ENCODE measurements around the gene CHAC1. TPM values are rescaled to one million over a fixed set of nuclear protein-coding genes. Genes with fewer than 3 reads are reported as not detected.

Gene CHAC1
- total RNA-seq, 1 donor from 2014 or later = 6.7 TPM

DNA sequence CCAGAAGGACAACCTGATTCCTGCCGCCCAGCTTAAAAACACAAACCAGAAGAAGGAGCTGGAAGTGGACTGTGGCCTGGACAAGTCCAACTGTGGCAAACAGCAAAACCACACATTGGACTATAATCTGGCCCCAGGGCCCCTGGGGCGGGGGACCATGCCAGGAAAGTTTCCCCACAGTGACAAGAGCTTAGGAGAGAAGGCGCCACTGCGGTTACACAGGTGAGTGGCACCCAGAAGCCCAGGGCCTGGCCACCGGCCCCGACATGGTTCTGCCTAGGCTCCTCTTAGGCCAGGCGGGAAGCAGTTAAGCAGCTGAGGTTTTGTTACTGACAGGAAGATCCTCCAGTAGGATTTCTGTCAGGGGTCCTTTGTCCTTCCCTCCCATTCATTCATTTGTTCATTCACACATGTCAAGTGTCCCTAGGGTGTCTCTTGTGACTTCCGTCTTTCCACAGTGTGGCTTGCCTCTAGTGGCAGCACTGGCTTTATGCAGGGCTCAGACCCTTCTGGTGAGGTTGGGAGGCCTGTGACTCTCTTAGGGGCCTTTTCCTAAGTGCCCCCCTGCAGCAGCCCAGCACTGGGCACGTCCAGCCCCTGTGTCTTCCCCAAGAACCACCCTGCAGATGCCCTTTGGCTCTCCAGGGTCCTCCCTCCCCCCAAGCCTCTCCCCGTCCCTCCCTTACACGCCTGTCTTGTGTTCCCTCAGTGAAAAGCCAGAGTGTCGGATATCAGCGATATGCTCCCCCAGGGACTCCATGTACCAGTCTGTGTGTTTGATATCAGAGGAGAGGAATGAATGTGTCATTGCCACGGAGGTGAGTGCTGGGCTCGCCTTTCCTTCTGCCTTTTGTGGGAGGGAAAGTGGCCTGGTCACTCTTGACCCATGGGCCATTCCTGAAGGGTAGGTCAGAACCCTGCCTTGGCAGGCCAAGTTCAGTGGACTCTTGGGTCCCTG is 16.3 kb upstream of the CHAC1 start:
- intact Hi-C loops (cut with micrococcal nuclease) = no loop called here

DNA sequence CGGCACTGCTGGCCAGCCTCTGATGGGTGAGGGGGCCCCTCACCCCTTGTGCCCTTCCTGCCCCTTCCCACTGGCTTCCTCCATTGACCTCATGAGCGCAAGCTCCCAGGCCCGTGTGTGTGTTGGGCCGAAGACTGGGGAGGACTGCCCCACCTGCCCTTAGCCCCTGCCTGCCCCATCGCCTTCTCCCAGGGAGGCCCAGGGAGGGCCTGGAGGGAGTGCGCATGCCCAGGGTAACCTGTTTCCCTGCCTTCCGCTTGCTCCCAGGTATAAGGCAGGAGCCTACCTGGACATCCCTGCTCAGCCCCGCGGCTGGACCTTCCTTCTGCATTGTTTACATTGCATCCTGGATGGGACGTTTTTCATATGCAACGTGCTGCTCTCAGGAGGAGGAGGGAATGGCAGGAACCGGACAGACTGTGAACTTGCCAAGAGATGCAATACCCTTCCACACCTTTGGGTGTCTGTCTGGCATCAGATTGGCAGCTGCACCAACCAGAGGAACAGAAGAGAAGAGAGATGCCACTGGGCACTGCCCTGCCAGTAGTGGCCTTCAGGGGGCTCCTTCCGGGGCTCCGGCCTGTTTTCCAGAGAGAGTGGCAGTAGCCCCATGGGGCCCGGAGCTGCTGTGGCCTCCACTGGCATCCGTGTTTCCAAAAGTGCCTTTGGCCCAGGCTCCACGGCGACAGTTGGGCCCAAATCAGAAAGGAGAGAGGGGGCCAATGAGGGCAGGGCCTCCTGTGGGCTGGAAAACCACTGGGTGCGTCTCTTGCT is 15.3 kb upstream of the CHAC1 start:
- intact Hi-C loops (cut with micrococcal nuclease) = no loop called here

DNA sequence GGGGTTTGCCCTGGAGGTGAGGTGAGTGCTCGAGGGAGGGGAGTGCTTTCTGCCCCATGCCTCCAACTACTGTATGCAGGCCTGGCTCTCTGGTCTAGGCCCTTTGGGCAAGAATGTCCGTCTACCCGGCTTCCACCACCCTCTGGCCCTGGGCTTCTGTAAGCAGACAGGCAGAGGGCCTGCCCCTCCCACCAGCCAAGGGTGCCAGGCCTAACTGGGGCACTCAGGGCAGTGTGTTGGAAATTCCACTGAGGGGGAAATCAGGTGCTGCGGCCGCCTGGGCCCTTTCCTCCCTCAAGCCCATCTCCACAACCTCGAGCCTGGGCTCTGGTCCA is 14.8 kb upstream of the CHAC1 start:
- intact Hi-C loops (cut with micrococcal nuclease) = no loop called here

DNA sequence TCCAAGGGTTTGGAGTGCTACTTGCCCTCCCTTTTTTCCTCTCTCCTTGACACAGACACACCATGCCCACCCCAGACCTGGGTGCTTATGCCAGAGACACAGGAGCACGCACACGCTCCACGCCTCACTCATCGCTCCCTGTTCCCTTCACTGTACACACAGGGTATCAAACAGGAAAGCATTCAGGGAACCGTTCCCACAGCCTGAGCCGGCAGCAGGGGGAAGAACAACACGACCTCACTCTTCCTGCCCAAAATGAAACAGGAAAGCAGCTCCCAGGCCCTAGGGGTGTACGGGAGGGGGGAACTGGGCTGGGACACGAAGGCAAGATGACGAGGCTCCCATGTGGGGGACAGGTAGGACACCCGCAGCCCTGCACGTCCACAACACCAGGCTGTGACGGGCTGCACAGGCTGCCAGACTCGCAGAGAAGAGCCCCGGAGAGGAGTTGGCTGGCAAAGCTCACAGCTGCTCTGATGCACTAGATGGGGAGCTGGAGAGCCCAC is 12.9 kb upstream of the CHAC1 start:
- intact Hi-C loops (cut with micrococcal nuclease) = loop anchor here (5.0 kb wide), 1 partner anchor 38 kb away; no protein-coding TSS in a partner anchor

DNA sequence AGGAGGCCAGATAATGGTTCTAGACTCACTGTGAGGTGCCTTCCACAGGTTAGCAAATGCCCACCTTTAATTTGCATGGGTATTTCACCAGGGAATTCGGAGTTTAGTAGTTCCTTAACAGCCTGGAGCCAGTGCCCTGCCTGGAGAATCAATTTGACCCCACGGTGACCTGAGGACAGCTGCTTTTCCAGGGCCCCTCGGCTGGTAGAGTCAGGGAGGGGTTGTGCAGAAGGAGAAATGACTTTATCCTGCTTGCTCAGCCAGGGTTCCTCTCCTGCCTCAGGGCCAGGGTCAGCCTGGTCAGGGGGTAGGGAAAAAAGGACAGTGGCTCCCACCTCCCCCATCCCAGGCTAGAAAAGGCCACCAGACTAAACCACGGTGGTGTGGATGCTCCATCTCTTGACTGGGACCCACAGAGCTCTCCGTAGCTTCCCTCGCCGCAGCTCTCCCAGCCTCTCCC is 12.2 kb upstream of the CHAC1 start:
- intact Hi-C loops (cut with micrococcal nuclease) = loop anchor here (5.0 kb wide), 1 partner anchor 39 kb away; no protein-coding TSS in a partner anchor

DNA sequence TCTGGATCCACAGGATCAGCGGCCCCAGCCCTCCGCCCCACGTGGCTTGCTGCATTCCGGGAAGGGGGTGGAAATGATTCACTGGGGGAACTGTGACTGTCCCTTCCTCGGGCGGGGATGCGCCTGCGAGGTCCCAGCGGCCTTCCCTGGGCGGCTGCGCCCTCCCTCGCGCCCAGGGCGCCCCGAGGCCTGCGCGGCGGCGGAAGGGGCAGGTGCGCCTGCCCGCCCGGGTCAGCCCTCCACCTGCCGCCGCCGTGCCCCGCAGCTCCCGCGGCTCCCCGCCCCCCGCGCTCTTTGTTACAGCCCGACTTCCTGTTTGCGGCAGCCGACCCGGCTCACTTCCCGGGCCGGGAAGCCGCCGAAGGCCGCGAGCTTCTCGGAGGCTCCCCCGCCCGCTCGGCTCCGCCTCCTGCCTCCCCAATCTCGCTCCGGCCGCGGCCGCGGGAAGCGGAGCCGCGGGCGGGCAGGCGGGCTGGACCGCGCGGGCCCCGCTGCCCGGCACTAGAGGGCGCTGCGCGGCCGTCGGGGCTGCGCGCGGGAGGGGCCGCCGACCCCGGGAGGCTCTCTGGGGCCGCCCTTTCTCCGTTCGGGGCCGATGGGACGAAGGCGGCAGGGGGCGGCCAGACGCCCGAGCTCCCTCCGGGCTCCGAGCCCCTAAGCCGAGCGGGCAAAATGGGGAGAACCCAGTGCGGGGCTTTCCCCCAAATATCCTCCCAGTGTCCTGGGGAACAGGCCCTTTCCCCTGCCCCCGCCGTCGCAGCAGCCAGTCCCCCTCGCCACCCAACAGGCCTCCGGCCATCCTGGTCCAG is 11.5 kb upstream of the CHAC1 start:
- intact Hi-C loops (cut with micrococcal nuclease) = loop anchor here (1.0 to 5.0 kb wide), 2 partner anchors 12 to 39 kb away; partner anchors contain the start of gene CHAC1

DNA sequence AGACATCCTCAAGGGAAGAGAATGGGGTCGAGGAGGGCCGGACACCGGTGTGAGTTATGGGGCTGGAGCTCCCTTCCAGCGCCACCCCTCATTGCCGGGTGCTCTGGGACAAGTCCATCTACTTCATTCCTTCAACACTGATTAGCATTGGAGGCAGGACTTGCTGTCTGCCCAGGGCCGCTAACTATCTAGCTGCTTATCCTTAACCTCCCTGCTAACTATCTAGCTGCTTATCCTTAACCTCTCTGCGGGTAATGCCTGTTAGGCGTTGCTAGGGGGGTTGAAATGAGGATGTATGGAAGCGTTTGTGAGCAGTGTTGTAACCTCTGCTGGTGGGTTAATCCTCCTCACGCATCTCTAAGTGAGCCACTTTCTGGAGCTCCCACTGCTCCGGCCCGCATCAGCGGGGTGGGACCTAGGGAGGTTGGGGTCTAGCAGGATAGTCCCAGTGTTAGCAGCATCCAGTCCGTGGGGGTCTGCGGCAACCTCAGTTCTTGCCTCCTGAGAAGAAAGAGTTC is 10.9 kb upstream of the CHAC1 start:
- intact Hi-C loops (cut with micrococcal nuclease) = loop anchor here (1.0 to 5.0 kb wide), 2 partner anchors 11 to 40 kb away; partner anchors contain the start of gene CHAC1

DNA sequence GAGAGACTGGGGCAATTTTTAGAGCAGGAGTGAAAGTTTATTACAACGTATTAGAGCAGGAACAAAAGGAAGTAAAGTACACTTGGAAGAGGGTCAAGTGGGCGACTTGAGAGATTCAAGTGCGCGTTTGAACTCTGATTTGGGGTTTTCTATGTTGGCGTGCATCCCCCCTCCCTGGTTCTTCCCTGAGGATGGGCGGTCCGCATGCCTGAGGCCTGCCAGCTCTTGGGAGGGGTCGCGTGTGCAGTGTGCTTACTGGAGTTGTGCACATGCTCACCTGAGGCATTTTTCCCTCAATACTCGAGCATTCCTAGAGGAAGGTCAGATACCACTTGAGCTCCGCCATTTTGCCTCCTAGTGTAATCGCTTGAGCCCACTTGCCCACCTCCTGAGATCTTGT is 10.4 kb upstream of the CHAC1 start:
- intact Hi-C loops (cut with micrococcal nuclease) = loop anchor here (1.0 to 5.0 kb wide), 2 partner anchors 10 to 41 kb away; partner anchors contain the start of gene CHAC1

DNA sequence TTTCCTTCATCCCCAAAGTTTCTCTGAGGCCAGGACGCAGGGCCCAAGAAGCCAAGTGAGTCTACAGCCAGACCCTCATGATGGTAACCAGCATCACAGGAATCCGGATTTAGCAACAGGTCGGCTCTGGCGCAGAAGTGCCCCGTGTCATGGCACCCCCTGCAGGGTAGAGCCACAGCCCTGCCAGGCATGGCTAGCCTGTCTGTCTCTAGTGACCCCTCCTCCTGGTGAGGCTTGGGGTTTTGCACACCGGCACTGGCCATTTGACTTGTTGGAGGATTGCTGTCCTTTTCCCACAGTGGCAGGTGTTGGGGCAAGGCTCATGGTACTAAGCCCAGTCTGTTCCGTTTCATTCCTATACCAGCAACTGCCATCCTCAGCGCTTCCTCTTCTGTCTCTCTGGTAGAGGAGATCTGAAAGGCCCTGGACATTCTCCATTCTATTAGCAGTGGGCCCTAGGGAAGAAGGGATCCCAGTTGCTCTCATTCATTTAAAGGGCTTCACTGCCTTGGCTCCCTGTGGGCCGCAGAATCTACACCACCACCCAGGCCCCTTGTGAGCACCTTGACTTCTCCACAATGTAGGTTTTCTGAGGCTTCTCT is 9.4 kb upstream of the CHAC1 start:
- intact Hi-C loops (cut with micrococcal nuclease) = loop anchor here (5.0 kb wide), 1 partner anchor 42 kb away; no protein-coding TSS in a partner anchor

DNA sequence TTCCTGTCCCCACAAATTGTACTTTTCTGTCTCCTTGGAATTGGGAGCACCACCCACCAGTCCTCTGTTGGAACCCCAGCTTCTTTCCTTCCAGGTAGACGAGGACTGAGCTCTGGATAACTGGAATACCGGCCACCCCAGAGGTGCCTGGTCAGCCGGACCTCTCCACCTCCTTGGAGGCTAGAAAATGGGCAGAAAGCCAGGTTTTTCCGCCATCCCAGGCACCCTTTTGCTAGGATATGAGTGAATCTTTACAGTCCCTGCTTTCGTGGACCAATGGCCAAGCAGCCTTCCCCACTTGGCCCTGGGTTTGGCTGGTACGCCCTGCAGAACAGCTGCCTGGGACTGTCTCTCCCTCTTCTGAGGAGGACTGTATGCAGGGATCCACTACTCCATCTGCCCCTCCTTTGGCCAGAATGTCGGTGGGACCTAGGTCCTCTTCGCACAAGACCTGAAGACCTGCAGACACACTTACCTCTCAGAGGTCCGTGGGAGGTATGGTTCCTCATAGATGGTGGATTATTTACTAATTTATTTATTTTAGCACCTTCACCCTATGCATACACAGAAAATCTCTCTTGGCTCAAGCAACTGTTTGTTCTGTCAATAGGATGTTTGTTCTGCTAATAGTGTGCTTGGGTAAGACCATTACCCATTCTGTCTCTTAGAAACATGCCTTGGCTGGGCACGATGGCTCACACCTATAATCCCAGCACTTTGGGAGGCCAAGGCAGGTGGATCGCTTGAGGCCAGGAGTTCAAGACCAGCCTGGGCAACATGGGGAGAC is 8.6 kb upstream of the CHAC1 start:
- intact Hi-C loops (cut with micrococcal nuclease) = loop anchor here (5.0 kb wide), 1 partner anchor 42 kb away; no protein-coding TSS in a partner anchor

DNA sequence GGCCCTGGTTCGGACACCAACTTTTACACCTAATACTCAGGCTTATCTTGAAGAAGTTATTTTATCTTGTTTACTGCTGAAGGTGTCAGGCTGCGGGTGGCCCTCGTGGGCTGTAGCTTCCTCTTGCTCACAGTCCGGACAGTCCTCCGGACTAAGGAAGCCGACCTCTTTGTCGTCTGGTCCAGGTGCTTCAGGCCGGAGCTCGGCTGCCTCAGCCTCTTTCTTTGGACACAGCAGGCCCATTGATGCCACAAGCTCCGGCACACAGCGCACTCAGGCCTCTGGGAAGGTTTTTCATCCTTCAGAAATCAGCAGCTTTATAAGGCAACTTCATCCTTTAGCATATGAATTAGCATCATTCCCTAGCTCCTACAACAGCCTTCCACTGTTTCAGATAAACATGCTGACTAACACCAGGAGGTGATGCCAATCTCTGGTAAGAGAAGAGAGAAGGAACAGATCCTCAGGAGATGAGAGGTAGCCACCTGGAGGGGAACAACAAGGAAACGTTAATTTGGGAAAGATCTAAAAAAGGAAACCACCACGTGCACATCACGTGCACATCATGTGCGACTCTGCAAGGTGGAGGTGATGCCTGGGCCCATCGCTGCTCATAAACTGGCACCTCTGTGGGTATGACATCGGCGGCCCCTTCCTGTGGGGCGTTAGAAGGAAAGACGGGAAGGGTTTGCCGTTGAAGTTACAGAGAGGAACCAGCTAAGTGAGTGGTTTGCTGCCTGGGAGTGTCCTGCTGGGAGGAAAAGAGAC is 4.4 kb upstream of the CHAC1 start:
- intact Hi-C loops (cut with micrococcal nuclease) = no loop called here

DNA sequence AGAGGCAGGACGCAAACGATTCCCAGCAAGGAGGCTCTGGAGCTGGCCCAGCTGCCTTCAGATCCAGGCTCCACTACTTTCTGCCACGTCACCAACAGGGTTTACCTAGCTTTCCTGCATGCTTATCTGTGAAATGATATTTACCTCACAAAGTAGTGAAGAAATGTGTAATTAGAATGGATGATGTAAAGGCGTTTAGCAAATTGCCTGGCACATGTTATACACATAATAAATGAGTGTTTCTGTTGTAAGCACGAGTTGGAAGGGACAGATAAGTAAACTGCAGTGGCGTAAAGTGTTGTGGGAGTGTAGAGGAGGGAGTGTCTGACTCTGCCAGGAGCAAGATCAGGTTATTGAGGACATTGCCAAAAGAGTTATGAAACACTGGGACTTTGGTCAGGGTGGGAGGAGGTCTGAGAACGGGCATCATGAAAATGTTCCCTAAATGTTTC is 3.5 kb upstream of the CHAC1 start:
- intact Hi-C loops (cut with micrococcal nuclease) = loop anchor here (5.0 kb wide), 3 partner anchors 187 to 1023 kb away; partner anchors contain the start of genes EHD4, GCHFR and ITPKA

DNA sequence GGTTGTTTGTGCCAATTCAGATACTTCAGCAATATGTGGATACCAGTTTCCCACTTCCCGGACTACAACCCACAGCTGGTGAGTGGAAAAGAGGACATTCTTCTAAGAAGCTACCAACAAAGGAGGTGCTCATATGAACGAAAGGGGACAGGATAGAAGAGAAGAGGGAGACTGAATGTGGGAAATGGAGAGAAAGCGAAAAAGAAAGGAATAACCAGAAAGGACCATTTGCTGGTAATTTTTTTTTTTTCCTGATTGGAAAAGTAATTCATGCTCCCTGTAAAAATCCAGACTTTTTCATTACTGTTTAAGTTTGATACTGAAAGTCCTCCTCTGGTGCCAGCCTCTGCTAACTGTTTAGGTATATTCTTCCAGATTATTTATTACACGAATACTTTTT is 1.5 kb upstream of the CHAC1 start:
- intact Hi-C loops (cut with micrococcal nuclease) = loop anchor here (2.0 to 5.0 kb wide), 8 partner anchors 45 to 1021 kb away; partner anchors contain the start of genes CCDC32, EHD4, GCHFR and ITPKA

DNA sequence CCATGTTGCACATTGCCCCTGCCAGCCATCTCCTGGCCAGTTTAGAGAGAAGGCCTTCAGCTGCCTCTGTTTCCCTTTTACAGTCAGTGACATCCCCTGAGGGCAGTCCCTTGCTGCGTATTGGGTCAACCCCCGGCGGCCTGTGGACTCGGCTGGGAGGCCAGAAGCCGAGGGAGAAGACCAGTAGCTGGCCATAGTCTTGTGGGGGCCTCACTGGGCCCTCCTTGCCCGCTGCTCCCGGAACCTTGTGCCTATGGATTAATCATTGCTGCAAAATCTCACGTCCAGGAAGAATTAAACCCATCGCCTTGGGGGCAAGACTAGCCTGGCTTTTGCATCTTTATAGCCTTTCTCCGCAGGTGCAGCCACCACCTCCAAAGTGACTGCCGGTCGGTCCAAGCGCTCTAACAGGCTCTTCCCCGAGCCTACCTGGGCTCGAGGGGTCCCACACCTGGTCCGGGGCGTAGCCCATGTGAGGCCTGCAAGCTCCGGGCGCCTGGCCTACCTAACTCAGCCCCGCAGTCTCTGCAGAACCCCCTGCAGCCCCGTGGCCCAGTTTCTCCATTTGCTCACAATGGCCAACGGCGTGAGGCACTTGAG is 870 bp upstream of the CHAC1 start:
- intact Hi-C loops (cut with micrococcal nuclease) = loop anchor here (2.0 to 5.0 kb wide), 8 partner anchors 46 to 1020 kb away; partner anchors contain the start of genes CCDC32, EHD4, GCHFR and ITPKA

DNA sequence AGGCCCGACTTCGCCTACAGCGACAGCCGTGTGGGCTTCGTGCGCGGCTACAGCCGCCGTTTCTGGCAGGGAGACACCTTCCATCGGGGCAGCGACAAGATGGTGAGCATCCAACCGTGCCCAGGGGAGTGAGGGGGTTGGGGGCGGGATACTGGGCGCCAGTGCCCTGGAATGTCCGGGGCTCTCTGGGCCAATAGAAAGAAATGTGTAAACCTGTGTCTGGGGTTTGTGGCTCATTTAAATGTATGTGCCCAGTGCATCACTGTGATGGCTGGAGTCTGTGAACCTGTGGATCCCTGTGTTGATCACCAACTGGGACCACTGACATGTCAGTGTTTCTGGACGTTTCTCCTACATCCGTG is 423 bp downstream of the CHAC1 start:
- intact Hi-C loops (cut with micrococcal nuclease) = loop anchor here (1.0 to 5.0 kb wide), 14 partner anchors 11 to 1019 kb away; partner anchors contain the start of genes CCDC32, CHP1, DLL4 and EHD4

DNA sequence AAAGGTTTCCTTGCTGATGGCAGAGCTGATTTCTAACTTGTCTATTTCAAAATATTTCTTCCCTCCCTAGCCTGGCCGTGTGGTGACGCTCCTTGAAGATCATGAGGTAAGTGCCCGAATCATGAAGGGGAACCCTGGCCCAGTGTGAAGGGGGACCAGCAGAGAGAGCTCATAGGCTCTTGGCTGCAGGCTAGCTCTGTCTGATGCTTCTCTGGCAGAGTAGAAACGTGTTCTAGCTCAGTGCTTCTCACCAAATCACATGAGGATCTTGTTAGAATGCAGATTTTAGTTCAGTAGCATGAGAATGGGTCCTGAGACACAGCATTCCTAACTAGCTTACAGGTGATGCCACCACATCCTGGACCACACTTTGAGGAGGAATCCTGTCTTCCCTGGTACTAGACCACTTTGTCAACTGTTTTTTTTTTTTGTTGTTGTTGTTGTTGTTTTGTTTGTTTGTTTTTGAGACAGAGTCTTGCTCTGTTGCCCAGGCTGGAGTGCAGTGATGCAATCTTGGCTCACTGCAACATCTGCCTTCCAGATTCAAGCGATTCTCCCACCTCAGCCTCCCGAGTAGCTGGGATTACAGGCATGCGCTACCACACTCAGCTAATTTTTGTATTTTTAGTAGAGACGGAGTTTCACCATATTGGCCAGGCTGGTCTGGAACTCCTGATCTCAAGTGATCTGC is 1.0 kb downstream of the CHAC1 start:
- intact Hi-C loops (cut with micrococcal nuclease) = loop anchor here (5.0 kb wide), 3 partner anchors 192 to 1018 kb away; partner anchors contain the start of genes EHD4, GCHFR and ITPKA
